ENCODE data around the gene ESAM.

DNA sequence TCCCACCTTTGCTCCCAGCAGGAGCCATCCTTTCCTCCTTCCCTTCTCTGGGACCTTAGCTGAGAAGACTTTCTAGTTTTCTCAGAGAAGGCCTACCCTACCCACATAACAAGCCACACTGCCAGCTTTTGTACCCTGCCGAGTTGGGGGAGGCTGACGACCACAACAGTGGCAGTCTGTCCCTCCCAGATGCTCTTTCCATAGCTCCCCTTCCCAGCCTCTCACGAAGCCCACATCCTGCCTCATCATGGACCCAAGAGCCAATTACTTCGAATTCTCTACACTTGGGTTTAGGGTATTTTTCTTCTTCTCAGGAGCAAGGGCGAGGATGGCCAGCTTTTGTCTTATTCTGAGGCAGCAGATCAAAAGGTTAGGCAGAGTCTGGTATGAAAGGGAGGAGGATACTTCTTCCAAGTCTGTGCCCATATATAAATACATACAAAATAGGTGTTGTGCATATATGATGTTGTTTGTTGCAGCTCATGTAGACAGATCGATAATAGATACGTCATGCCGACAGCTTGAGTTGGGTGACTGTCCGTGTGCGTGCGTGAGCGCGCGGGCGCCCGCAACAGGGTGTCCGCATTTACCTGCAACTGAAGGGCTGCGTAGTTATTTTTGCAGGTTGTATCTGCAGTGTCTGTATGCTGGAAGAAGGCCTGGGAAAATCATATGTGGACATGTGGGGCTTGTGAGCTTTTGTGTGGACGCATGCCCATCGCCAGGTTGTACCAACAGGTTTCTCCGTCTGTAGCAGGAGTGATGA, 23.2 kb downstream of the ESAM start:
- TF ChIP-seq, protein P1, sequence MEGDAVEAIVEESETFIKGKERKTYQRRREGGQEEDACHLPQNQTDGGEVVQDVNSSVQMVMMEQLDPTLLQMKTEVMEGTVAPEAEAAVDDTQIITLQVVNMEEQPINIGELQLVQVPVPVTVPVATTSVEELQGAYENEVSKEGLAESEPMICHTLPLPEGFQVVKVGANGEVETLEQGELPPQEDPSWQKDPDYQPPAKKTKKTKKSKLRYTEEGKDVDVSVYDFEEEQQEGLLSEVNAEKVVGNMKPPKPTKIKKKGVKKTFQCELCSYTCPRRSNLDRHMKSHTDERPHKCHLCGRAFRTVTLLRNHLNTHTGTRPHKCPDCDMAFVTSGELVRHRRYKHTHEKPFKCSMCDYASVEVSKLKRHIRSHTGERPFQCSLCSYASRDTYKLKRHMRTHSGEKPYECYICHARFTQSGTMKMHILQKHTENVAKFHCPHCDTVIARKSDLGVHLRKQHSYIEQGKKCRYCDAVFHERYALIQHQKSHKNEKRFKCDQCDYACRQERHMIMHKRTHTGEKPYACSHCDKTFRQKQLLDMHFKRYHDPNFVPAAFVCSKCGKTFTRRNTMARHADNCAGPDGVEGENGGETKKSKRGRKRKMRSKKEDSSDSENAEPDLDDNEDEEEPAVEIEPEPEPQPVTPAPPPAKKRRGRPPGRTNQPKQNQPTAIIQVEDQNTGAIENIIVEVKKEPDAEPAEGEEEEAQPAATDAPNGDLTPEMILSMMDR (IDR thresholded peaks at IDR 0.05), result no peak
- no peak for TF ChIP-seq POLR2A (IDR thresholded peaks at IDR 0.05)

All from esophagus squamous epithelium (tissue), 4 donors.